Measurements from ENCODE around the gene FRS3.
"Not testable (repeated sequence)": the region's sequence is repeated elsewhere in the genome, so short reads cannot be mapped to it uniquely, and the experiment has no call there.

Gene FRS3

GRCh38 chr6:41779788-41780550 lies at the start of gene FRS3:
Gene FRS3 (minus strand): TSS chr6:41779900. CDS start chr6:41776987, 2,913 bp downstream.
- DNase-seq (ENCODE audit: low spot score) = peak; percentile 98

GRCh38 chr6:41826343-41827022 lies 46.8 kb upstream of the FRS3 start:
- no peak for DNase-seq (ENCODE audit: low spot score)

- DNase-seq (ENCODE audit: low spot score) = no peak
Measured at GRCh38 chr6:41824571-41825569, 45.2 kb upstream of the FRS3 start.

- DNase-seq (ENCODE audit: low spot score) = no peak
Measured at GRCh38 chr6:41823178-41823577, 43.5 kb upstream of the FRS3 start.

GRCh38 chr6:41822021-41822420 lies 42.3 kb upstream of the FRS3 start:
- no peak for DNase-seq (ENCODE audit: low spot score)

- DNase-seq (ENCODE audit: low spot score) = no peak
Measured at GRCh38 chr6:41821266-41821665, 41.6 kb upstream of the FRS3 start.

GRCh38 chr6:41818271-41819054 lies 38.8 kb upstream of the FRS3 start:
- DNase-seq (ENCODE audit: low spot score) = no peak

- DNase-seq (ENCODE audit: low spot score) = no peak
Measured at GRCh38 chr6:41815587-41815986, 35.9 kb upstream of the FRS3 start.

GRCh38 chr6:41814629-41815028 lies 34.9 kb upstream of the FRS3 start:
- DNase-seq (ENCODE audit: low spot score) = no peak

- no peak for DNase-seq (ENCODE audit: low spot score)
Measured at GRCh38 chr6:41813956-41814355, 34.3 kb upstream of the FRS3 start.

GRCh38 chr6:41813469-41813868 lies 33.8 kb upstream of the FRS3 start:
- no peak for DNase-seq (ENCODE audit: low spot score)

GRCh38 chr6:41811946-41812345 lies 32.2 kb upstream of the FRS3 start:
- not testable (repeated sequence) for DNase-seq (ENCODE audit: low spot score)

GRCh38 chr6:41811095-41811494 lies 31.4 kb upstream of the FRS3 start:
- no peak for DNase-seq (ENCODE audit: low spot score)

GRCh38 chr6:41805830-41806774 lies 26.4 kb upstream of the FRS3 start:
- DNase-seq (ENCODE audit: low spot score) = no peak

- DNase-seq (ENCODE audit: low spot score) = no peak
Measured at GRCh38 chr6:41801380-41801779, 21.7 kb upstream of the FRS3 start.

- no peak for DNase-seq (ENCODE audit: low spot score)
Measured at GRCh38 chr6:41799559-41799911, 19.8 kb upstream of the FRS3 start.

GRCh38 chr6:41798901-41799558 lies 19.3 kb upstream of the FRS3 start:
- no peak for DNase-seq (ENCODE audit: low spot score)

- no peak for DNase-seq (ENCODE audit: low spot score)
Measured at GRCh38 chr6:41796474-41796873, 16.8 kb upstream of the FRS3 start.

- no peak for DNase-seq (ENCODE audit: low spot score)
Measured at GRCh38 chr6:41791984-41792383, 12.3 kb upstream of the FRS3 start.

GRCh38 chr6:41791305-41791704 lies 11.6 kb upstream of the FRS3 start:
- no peak for DNase-seq (ENCODE audit: low spot score)

All from CD4-positive, alpha-beta T cell treated with Interleukin-6 at 100 ng/mL for 8 hours (primary cell).